GM19240 (cell line): ENCODE measurements around the gene KTN1.
A peak's percentile ranks its signal among the peaks of the same experiment; 100 is the strongest.

Experiments
- DNase-seq: peaks from one replicate; pipeline ENCODE4 v3.0.0; 2011; ENCODE audit warnings: low spot score; ENCODE audit not compliant: insufficient read length

The KTN1 gene

GRCh38 chr14:55681096-55681495 lies 101.1 kb downstream of the KTN1 start:
- DNase-seq: no peak

GRCh38 chr14:55684956-55685584 lies 105.1 kb downstream of the KTN1 start:
- no peak for DNase-seq

GRCh38 chr14:55686713-55687112 lies 106.7 kb downstream of the KTN1 start:
- no peak for DNase-seq

GRCh38 chr14:55688566-55688965 lies 108.6 kb downstream of the KTN1 start:
- no peak for DNase-seq

- no peak for DNase-seq
These were observed 110.2 kb downstream of the KTN1 start for GRCh38 chr14:55689981-55690871.

GRCh38 chr14:55691659-55692058 lies 111.7 kb downstream of the KTN1 start:
- no peak for DNase-seq

- DNase-seq: no peak
These were observed 113.9 kb downstream of the KTN1 start for GRCh38 chr14:55693904-55694303.

- DNase-seq: no peak
These were observed 117.4 kb downstream of the KTN1 start for GRCh38 chr14:55697414-55697861.

GRCh38 chr14:55698051-55698450 lies 118.0 kb downstream of the KTN1 start:
- DNase-seq: no peak

GRCh38 chr14:55699131-55700057 lies 119.4 kb downstream of the KTN1 start:
- DNase-seq: no peak

GRCh38 chr14:55701638-55702037 lies 121.6 kb downstream of the KTN1 start:
- peak; percentile 14 for DNase-seq

GRCh38 chr14:55702511-55702910 lies 122.5 kb downstream of the KTN1 start:
- no peak for DNase-seq

- DNase-seq: no peak
These were observed 124.6 kb downstream of the KTN1 start for GRCh38 chr14:55704654-55705053.

- DNase-seq: no peak
These were observed 125.8 kb downstream of the KTN1 start for GRCh38 chr14:55705651-55706364.

GRCh38 chr14:55706365-55706684 lies 126.3 kb downstream of the KTN1 start:
- DNase-seq: no peak

GRCh38 chr14:55706893-55707292 lies 126.9 kb downstream of the KTN1 start:
- DNase-seq: no peak

- DNase-seq: no peak
These were observed 127.4 kb downstream of the KTN1 start for GRCh38 chr14:55707365-55707804.

- no peak for DNase-seq
These were observed 130.6 kb downstream of the KTN1 start for GRCh38 chr14:55710506-55711041.

GRCh38 chr14:55711175-55711811 lies 131.3 kb downstream of the KTN1 start:
- DNase-seq: no peak

- DNase-seq: no peak
These were observed 132.5 kb downstream of the KTN1 start for GRCh38 chr14:55712491-55712890.
